GM23248 (cell line): ENCODE measurements around the gene ANKRD11. TPM values are rescaled to one million over a fixed set of nuclear protein-coding genes. Genes with fewer than 3 reads are reported as not detected.
A peak's percentile ranks its signal among the peaks of the same experiment; 100 is the strongest.

Experiments
- DNase-seq: peaks from one replicate; pipeline ENCODE4 v3.0.0-alpha.2; 2015
- H2AFZ ChIP-seq: fragments of 200-600 bp; sonication (generic); 2 replicates; pipeline ENCODE4 v1.6.1; 2016; ENCODE audit warnings: antibody characterized with exemption
- H3F3A ChIP-seq: fragments of 200-600 bp; sonication (generic); 2 replicates; pipeline ENCODE4 v1.6.1; 2016; ENCODE audit warnings: mild to moderate bottlenecking, antibody characterized with exemption, mixed run types; ENCODE audit not compliant: insufficient read depth
- H3K27ac ChIP-seq: fragments of 200-600 bp; sonication (generic); 2 replicates; pipeline ENCODE4 v1.5.1; 2016; ENCODE audit warnings: mild to moderate bottlenecking
- H3K27me3 ChIP-seq: fragments of 200-600 bp; sonication (generic); replicated peaks from 2 replicates; pipeline ENCODE4 v1.6.1; 2016; ENCODE audit warnings: mild to moderate bottlenecking; ENCODE audit not compliant: insufficient read depth
- H3K36me3 ChIP-seq: fragments of 200-600 bp; sonication (generic); 2 replicates; pipeline ENCODE4 v1.6.1; 2016; ENCODE audit warnings: low read depth, mild to moderate bottlenecking
- H3K4me1 ChIP-seq: fragments of 200-600 bp; sonication (generic); 2 replicates; pipeline ENCODE4 v1.6.1; 2016; ENCODE audit warnings: mild to moderate bottlenecking; ENCODE audit not compliant: insufficient read depth
- H3K4me2 ChIP-seq: fragments of 200-600 bp; sonication (generic); one replicate; pipeline ENCODE4 v1.6.1; 2016; ENCODE audit warnings: mild to moderate bottlenecking; ENCODE audit not compliant: unreplicated experiment
- H3K4me3 ChIP-seq: fragments of 200-600 bp; sonication (generic); 2 replicates; pipeline ENCODE4 v1.5.1; 2016; ENCODE audit warnings: mild to moderate bottlenecking
- H3K79me2 ChIP-seq: fragments of 200-600 bp; sonication (generic); 2 replicates; pipeline ENCODE4 v1.6.1; 2016; ENCODE audit warnings: mild to moderate bottlenecking; ENCODE audit not compliant: insufficient read depth
- H3K9ac ChIP-seq: fragments of 200-600 bp; sonication (generic); 2 replicates; pipeline ENCODE4 v1.6.1; 2016; ENCODE audit warnings: mild to moderate bottlenecking
- H3K9me2 ChIP-seq: fragments of 200-600 bp; sonication (generic); 2 replicates; pipeline ENCODE4 v1.6.1; 2016; ENCODE audit warnings: mixed run types, mild to moderate bottlenecking, moderate library complexity; ENCODE audit not compliant: insufficient read depth
- H3K9me3 ChIP-seq: fragments of 200-600 bp; sonication (generic); one replicate; pipeline ENCODE4 v1.6.1; 2017; ENCODE audit warnings: low read depth
- H4K20me1 ChIP-seq: fragments of 200-600 bp; sonication (generic); 2 replicates; pipeline ENCODE4 v1.6.0; 2016; ENCODE audit not compliant: insufficient read depth
- EZH2 ChIP-seq: fragments of 200-600 bp; sonication (generic); IDR thresholded peaks from 2 replicates; pipeline ENCODE4 v1.6.1; 2018; ENCODE audit warnings: antibody characterized with exemption, mild to moderate bottlenecking; ENCODE audit not compliant: insufficient read depth, poor library complexity, severe bottlenecking
- EZH2phosphoT487 ChIP-seq: fragments of 200-600 bp; sonication (generic); IDR thresholded peaks from 2 replicates; pipeline ENCODE4 v1.6.1; 2018; ENCODE audit warnings: antibody characterized with exemption, moderate library complexity, mild to moderate bottlenecking, low read depth; ENCODE audit not compliant: insufficient read depth
- WGBS, 2 experiments: methylation state at CpG; one replicate each; pipeline ENCODE4 v1.1.6; 2015 to 2017; ENCODE audit warnings: low lambda C conversion rate in 2 of 2, low coverage in 1 of 2; ENCODE audit errors: missing lambda C conversion rate in 2 of 2; 5-methylcytosine and 5-hydroxymethylcytosine counted together
- in situ Hi-C: fragments of 300-500 bp; cut with MboI; formaldehyde crosslinking; loops from 2 replicates; pipeline ENCODE4 v1.15.0; 2020
- polyA plus RNA-seq: library from polyadenylated mRNA; unstranded; fragments of >200 nt; fragmentation: Nextera tagmentation; extraction: Ambion mirVana; gene quantifications from 2 replicates; pipeline ENCODE4 v1.2.1, GENCODE V29; 2016
- total RNA-seq: library from RNA; depleted of rRNA; stranded (reverse); fragments of >200 nt; shearing (Covaris generic); gene quantifications from 2 replicates; pipeline ENCODE4 v1.2.3, GENCODE V29; 2014

Gene ANKRD11
- total and polyA plus RNA-seq, 2 experiments from 2014 or later, result 39.3 to 84.7 TPM

GRCh38 chr16:89241187-89242007 lies 249.0 kb downstream of the ANKRD11 start:
- in situ Hi-C loops, result no loop called here

GRCh38 chr16:89237733-89238132 lies 252.6 kb downstream of the ANKRD11 start:
- no peak overlapping the region for H3K4me2 ChIP-seq
- no peaks in the 10 kb centered on the region for H4K20me1 ChIP-seq
- no peaks in the 10 kb centered on the region for H3K9me2 ChIP-seq
- H3K79me2 ChIP-seq, result peaks cover 5% of the 10 kb centered on the region; the same call in 1 of the 2 replicates
- no peaks in the 10 kb centered on the region for H3K27me3 ChIP-seq
- no peak overlapping the region for H3K4me3 ChIP-seq
- H3K4me1 ChIP-seq, result no peaks in the 10 kb centered on the region
- no peak overlapping the region for H3K27ac ChIP-seq
- peaks cover 7% of the 10 kb centered on the region for H3F3A ChIP-seq
- DNase-seq, result no peak
- no peak for TF ChIP-seq EZH2phosphoT487
- no peak for TF ChIP-seq EZH2
- H2AFZ ChIP-seq, result no peak overlapping the region
- peaks cover 17% of the 10 kb centered on the region for H3K36me3 ChIP-seq
- H3K9ac ChIP-seq, result no peak overlapping the region
- H3K9me3 ChIP-seq, result no peaks in the 10 kb centered on the region
- 95 to 97% methylated on average over 3 of the region's 3 CpGs for WGBS, 2 experiments
- in situ Hi-C loops, result no loop called here

More at GRCh38 chr16:89241187-89242007, 249.0 kb downstream of the ANKRD11 start:
- peaks cover 5% of the 10 kb centered on the region; the same call in 1 of the 2 replicates for H3K79me2 ChIP-seq
- H3K4me2 ChIP-seq, result peak overlapping the region; percentile 89
- H3K9me3 ChIP-seq, result no peaks in the 10 kb centered on the region
- H3K27me3 ChIP-seq, result no peaks in the 10 kb centered on the region
- DNase-seq, result peak; percentile 87
- TF ChIP-seq EZH2phosphoT487 (no peak), EZH2 (no peak)
- peak overlapping the region; percentile 93 for H3K4me3 ChIP-seq
- H3K9ac ChIP-seq, result peak overlapping the region; percentile 95
- no peaks in the 10 kb centered on the region for H3K9me2 ChIP-seq
- peak overlapping the region; percentile 93 for H3K27ac ChIP-seq
- no peaks in the 10 kb centered on the region for H3K4me1 ChIP-seq
- no peaks in the 10 kb centered on the region for H4K20me1 ChIP-seq
- WGBS, 2 experiments, result 5 to 6% methylated on average over 27 to 39 of the region's 39 CpGs
- peak overlapping the region; percentile 94 for H2AFZ ChIP-seq
- H3K36me3 ChIP-seq, result no peaks in the 10 kb centered on the region
- H3F3A ChIP-seq, result peaks cover 11% of the 10 kb centered on the region

- Histone ChIP-seq H3K36me3 (peaks cover 20% of the 10 kb centered on the region), H3K27ac (no peak overlapping the region), H3K9ac (no peak overlapping the region), H3F3A (no peaks in the 10 kb centered on the region), H3K9me2 (no peaks in the 10 kb centered on the region), H3K4me3 (no peak overlapping the region), H4K20me1 (no peaks in the 10 kb centered on the region), H3K9me3 (no peaks in the 10 kb centered on the region), H3K4me1 (no peaks in the 10 kb centered on the region), H3K27me3 (no peaks in the 10 kb centered on the region), H3K79me2 (peaks cover 13% of the 10 kb centered on the region), H3K4me2 (no peak overlapping the region), H2AFZ (no peak overlapping the region)
- in situ Hi-C loops, result no loop called here
- WGBS, 2 experiments, result 98% methylated on average over 16 of the region's 16 CpGs
- TF ChIP-seq EZH2 (no peak), EZH2phosphoT487 (no peak)
- DNase-seq, result no peak
Measured at GRCh38 chr16:89233678-89234490, 256.5 kb downstream of the ANKRD11 start.

- 90 to 96% methylated on average over 2 of the region's 2 CpGs for WGBS, 2 experiments
- no peak for TF ChIP-seq EZH2
- no peak for TF ChIP-seq EZH2phosphoT487
- no peaks in the 10 kb centered on the region for H3K9me2 ChIP-seq
- peaks cover 37% of the 10 kb centered on the region for H3K36me3 ChIP-seq
- H2AFZ ChIP-seq, result no peak overlapping the region
- H3K4me1 ChIP-seq, result no peaks in the 10 kb centered on the region
- no peak overlapping the region for H3K4me2 ChIP-seq
- H3K9me3 ChIP-seq, result no peaks in the 10 kb centered on the region
- H3K79me2 ChIP-seq, result peaks cover 31% of the 10 kb centered on the region
- in situ Hi-C loops, result no loop called here
- DNase-seq, result no peak
- no peak overlapping the region for H3K27ac ChIP-seq
- no peaks in the 10 kb centered on the region for H4K20me1 ChIP-seq
- no peak overlapping the region for H3K9ac ChIP-seq
- no peaks in the 10 kb centered on the region for H3K27me3 ChIP-seq
- H3F3A ChIP-seq, result no peaks in the 10 kb centered on the region
- H3K4me3 ChIP-seq, result no peak overlapping the region
Measured at GRCh38 chr16:89232107-89232506, 258.3 kb downstream of the ANKRD11 start.
